ENCODE measurements around the gene CAPN5. TPM values are rescaled to one million over a fixed set of nuclear protein-coding genes. Genes with fewer than 3 reads are reported as not detected.

The CAPN5 gene
- total and polyA plus RNA-seq, 2 experiments from 2014 or later: 10.2 to 32.2 TPM

DNA sequence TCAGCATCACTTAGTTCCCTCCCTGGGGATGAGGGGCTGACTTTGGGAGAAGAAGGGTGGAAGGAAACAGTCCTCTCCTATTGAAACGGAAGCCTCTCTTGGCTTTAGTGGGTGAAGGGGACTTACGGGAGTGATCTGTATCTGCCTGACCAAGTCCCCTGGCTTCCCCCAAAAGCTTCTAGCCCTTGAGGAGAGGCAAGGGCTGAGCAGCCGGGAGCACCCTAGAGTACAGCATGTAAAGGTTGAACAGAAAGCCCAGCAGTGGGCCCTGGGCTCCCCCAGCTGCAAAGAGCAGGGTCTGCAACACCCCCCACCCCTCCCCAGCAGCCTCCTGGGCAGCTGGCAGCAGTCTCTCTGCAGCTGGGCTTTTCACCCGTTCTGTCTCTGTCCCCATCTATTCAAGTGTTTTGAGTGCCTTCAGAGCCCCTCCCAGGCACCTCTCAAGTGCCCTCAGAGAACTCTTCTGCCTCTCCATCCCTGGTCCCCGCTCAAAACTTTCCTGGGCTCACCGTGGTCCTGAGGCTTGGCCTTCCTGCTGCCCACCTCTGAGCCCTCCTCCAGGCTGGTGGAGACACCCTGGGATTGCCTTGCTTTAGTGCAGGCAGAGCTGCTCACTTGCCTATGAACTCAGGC, 2.7 kb downstream of the CAPN5 start (continued):
- TF ChIP-seq, protein P1, sequence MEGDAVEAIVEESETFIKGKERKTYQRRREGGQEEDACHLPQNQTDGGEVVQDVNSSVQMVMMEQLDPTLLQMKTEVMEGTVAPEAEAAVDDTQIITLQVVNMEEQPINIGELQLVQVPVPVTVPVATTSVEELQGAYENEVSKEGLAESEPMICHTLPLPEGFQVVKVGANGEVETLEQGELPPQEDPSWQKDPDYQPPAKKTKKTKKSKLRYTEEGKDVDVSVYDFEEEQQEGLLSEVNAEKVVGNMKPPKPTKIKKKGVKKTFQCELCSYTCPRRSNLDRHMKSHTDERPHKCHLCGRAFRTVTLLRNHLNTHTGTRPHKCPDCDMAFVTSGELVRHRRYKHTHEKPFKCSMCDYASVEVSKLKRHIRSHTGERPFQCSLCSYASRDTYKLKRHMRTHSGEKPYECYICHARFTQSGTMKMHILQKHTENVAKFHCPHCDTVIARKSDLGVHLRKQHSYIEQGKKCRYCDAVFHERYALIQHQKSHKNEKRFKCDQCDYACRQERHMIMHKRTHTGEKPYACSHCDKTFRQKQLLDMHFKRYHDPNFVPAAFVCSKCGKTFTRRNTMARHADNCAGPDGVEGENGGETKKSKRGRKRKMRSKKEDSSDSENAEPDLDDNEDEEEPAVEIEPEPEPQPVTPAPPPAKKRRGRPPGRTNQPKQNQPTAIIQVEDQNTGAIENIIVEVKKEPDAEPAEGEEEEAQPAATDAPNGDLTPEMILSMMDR (conservative IDR thresholded peaks at IDR 0.05; ENCODE audit: low read depth in 2 of 2): no peak
- TF ChIP-seq NANOG (IDR thresholded peaks at IDR 0.05; ENCODE audit: borderline replicate concordance): no peak
- TF ChIP-seq EZH2 (IDR thresholded peaks at IDR 0.05; ENCODE audit: low read depth, unreplicated experiment): no peak
- TF ChIP-seq, protein P2, sequence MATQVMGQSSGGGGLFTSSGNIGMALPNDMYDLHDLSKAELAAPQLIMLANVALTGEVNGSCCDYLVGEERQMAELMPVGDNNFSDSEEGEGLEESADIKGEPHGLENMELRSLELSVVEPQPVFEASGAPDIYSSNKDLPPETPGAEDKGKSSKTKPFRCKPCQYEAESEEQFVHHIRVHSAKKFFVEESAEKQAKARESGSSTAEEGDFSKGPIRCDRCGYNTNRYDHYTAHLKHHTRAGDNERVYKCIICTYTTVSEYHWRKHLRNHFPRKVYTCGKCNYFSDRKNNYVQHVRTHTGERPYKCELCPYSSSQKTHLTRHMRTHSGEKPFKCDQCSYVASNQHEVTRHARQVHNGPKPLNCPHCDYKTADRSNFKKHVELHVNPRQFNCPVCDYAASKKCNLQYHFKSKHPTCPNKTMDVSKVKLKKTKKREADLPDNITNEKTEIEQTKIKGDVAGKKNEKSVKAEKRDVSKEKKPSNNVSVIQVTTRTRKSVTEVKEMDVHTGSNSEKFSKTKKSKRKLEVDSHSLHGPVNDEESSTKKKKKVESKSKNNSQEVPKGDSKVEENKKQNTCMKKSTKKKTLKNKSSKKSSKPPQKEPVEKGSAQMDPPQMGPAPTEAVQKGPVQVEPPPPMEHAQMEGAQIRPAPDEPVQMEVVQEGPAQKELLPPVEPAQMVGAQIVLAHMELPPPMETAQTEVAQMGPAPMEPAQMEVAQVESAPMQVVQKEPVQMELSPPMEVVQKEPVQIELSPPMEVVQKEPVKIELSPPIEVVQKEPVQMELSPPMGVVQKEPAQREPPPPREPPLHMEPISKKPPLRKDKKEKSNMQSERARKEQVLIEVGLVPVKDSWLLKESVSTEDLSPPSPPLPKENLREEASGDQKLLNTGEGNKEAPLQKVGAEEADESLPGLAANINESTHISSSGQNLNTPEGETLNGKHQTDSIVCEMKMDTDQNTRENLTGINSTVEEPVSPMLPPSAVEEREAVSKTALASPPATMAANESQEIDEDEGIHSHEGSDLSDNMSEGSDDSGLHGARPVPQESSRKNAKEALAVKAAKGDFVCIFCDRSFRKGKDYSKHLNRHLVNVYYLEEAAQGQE (IDR thresholded peaks at IDR 0.05; ENCODE audit: unreplicated experiment): no peak
- no peak for TF ChIP-seq STAT1 (IDR thresholded peaks at IDR 0.05; ENCODE audit: unreplicated experiment)
- no peak for TF ChIP-seq POLR2AphosphoS5 (IDR thresholded peaks at IDR 0.05; ENCODE audit: low read depth)

DNA sequence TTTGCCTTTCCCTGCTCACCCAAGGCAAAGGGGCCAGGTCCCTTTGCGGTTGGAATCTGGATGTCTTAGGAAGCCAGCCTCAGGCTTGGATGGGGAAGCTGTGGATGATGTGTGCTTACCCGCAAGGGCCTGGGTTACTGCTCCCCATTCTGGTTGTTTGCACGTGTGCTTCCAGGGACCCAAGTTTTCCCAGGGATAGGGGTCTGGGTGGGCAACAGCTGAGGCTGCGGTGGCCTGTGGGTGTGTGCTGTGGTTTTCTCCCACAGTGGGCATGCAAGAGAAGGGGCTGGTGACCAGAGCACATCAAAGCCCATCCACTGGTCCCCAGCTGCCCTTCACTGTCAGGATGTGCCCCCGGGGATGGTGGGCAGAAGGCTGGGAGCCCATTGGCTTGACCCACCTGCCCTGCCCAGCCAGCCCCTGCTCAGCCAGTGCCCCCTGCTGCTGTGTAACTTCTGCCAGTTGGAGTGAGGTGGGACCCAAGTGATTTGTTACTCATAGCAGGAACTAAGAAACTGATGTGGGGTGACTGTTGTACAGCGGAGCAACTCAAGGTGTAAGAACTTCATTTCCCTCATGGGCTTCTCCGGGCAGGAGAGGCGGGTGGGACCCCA, 3.3 kb downstream of the CAPN5 start:
- no peak for ATAC-seq
- TF ChIP-seq POLR2AphosphoS5 (IDR thresholded peaks at IDR 0.05; ENCODE audit: low read depth): no peak
- TF ChIP-seq ZNF331 (CRISPR knock-in tag; IDR thresholded peaks at IDR 0.05; ENCODE audit: low read depth): no peak
- TF ChIP-seq EZH2 (IDR thresholded peaks at IDR 0.05; ENCODE audit: low read depth, unreplicated experiment): no peak
- no peak for TF ChIP-seq JUNB (IDR thresholded peaks at IDR 0.05; ENCODE audit: unreplicated experiment)
- TF ChIP-seq, protein P3, sequence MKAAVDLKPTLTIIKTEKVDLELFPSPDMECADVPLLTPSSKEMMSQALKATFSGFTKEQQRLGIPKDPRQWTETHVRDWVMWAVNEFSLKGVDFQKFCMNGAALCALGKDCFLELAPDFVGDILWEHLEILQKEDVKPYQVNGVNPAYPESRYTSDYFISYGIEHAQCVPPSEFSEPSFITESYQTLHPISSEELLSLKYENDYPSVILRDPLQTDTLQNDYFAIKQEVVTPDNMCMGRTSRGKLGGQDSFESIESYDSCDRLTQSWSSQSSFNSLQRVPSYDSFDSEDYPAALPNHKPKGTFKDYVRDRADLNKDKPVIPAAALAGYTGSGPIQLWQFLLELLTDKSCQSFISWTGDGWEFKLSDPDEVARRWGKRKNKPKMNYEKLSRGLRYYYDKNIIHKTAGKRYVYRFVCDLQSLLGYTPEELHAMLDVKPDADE (IDR thresholded peaks at IDR 0.05): no peak
- TF ChIP-seq, protein P1 (conservative IDR thresholded peaks at IDR 0.05; ENCODE audit: low read depth in 2 of 2): no peak
- no peak for TF ChIP-seq ZNF114 (CRISPR knock-in tag; IDR thresholded peaks at IDR 0.05)

More for the DNA sequence above, 3.3 kb downstream of the CAPN5 start:
- peaks cover 27% of the 10 kb centered on the region for H3K27me3 Mint-ChIP-seq (ENCODE audit: insufficient read depth, low read depth, poor library complexity)
- Histone ChIP-seq H4K20me1 (replicated peaks; ENCODE audit: insufficient read depth) (no peaks in the 10 kb centered on the region), H3K27me3 (ENCODE audit: insufficient read depth) (no peaks in the 10 kb centered on the region), H3K79me2 (replicated peaks; ENCODE audit: insufficient read depth) (no peaks in the 10 kb centered on the region), H3K9me2 (ENCODE audit: insufficient read depth) (no peaks in the 10 kb centered on the region), H3K4me1 (ENCODE audit: insufficient read depth) (peaks cover 12% of the 10 kb centered on the region; the same call in 1 of the 2 replicates), H3K4me3 (no peak overlapping the region), H3K4me2 (no peak overlapping the region), H3F3A (replicated peaks; ENCODE audit: low read depth) (peaks cover 10% of the 10 kb centered on the region), H3K27ac (ENCODE audit: low read depth) (no peak overlapping the region), H3K36me3 (ENCODE audit: insufficient read depth) (no peaks in the 10 kb centered on the region), H2AFZ (no peak overlapping the region)
- peaks cover 22% of the 10 kb centered on the region for H3K4me1 Mint-ChIP-seq
- H3K36me3 Mint-ChIP-seq (ENCODE audit: low read depth): no peaks in the 10 kb centered on the region
- no peak overlapping the region for H3K4me3 Mint-ChIP-seq
- no peak overlapping the region for H3K27ac Mint-ChIP-seq
- no peak for DNase-seq (ENCODE audit: low spot score)
- H3K9me3 Mint-ChIP-seq: no peaks in the 10 kb centered on the region

All from GM23338 (cell line).